GM18519 (cell line): Measurements from ENCODE around the gene EPM2A.
"Not testable (repeated sequence)": the region's sequence is repeated elsewhere in the genome, so short reads cannot be mapped to it uniquely, and the experiment has no call there.

ENCODE experiments used
- ATAC-seq: cut with Tn5 transposase; IDR thresholded peaks from one replicate; pipeline ENCODE4 v1.9.1; 2021; ENCODE audit warnings: mild to moderate bottlenecking, moderate library complexity; ENCODE audit not compliant: unreplicated experiment, low FRiP score

Gene EPM2A

GRCh38 chr6:145735356-145736165 lies at the start of gene EPM2A:
Gene EPM2A, minus strand, starts transcription at chr6:145735520. Its CDS starts 22 bp downstream, at chr6:145735498.
- ATAC-seq: peak; percentile 81

DNA sequence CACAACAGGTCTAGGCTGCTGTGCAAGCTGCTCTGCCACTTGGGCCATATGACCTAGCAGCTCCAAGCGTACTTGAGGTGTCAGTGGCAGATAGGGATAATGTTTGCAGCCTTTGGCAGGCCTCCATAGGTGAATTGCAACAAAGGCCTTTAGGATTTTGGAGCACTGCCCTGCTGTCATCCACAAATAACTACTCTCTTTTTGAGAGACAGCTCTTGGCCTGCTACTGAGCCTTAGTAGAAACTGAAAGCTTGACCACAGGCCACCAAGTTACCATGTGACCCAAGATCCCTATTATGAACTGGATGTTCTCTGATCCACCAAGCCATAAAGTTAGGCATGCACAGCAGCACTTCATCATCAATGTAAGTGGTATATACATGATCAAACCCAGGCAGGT lies 49.4 kb upstream of the EPM2A start:
- peak; percentile 47 for ATAC-seq

DNA sequence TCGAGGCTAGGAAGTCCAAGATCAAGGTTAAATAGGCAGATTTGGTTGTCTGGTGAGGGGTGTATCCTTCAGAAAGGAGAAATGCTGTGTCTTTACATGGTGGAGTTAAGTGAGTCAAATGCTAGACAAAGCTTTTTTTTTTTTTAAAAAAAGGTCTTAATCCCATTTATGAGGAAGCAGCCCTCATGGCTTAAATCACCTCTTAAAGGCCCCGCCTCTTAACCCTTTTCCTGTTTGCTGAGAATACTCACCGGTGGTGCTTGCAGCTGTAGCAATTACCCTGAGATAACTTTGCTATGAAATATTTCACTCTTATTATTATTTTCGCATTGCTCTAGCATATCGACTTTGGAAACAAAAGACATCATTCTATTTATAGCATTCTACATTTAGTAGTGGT lies 48.5 kb upstream of the EPM2A start:
- no peak for ATAC-seq

DNA sequence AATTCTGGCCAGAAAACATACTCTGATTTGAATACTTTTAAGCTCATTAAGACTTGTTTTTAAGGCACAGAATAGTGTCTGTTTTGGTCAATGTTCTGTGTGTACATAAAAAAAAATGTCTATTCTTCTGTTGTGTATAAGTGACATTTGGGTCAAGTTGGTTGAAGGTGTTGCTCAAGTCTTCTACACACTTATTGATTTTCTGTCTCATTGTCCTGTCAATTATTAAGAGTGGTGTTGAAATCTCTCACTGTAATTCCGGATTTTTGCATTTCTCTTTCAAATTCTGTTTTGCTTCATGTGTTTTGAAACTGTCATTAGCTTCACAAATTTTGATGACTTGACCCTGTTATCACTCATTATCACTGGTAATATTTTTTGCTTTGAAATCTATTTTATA lies 37.5 kb upstream of the EPM2A start:
- ATAC-seq: no peak

DNA sequence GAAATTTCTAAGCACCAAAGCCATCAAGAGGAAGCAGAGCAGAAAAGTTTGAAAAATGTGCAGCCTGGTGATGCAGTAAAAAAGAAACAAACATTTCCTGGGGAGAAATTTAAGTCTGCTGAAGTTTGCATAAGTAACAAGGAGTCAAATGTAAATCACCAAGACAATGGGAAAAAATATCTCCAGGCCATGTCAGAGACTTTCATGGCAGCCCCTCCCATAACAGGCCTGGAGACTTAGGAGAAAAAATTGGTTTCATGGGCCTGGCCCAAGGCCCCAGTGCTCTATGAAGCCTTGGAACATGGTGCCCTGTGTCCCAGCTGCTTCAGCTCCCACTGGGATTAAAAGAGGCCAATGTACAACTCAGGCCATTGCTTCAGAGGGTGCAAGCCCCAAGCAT lies 30.1 kb upstream of the EPM2A start:
- ATAC-seq: no peak

DNA sequence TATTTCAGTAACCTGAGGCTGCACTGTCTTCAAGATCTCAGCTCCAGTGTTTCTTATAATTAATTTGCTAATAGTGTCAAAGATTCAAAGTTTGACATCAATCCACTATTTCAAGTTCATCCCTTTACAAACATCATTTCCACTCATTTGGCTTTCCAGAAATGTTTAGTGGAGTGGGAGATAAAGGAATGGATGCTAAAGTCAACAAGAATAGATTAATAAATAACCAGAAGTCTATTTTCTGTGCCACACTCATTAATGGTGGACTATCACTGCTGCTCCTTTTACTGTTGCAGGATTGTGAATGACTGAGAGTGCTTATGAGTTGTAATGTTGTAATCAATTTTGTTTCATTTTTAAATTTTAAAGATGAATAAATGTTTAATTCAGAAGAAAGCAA lies 28.4 kb upstream of the EPM2A start:
- ATAC-seq: no peak

DNA sequence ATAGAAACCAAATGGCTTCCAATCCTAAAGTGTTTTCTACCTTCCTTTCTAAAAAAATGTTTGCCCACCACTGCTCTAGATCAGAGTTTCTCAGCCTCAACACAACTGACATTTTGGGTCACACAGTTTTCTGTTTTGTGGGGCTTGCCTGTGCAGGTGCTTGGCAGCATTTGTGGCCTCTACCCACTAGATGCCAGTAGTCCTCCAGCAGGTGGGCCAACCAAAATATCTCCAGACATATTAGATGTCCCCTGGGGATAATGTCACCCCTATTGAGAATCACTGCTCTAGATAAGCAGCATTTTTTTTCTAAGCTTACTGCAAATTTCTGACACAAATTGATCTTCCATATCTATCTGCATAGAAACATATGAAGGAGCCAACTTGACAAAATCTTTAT lies 26.3 kb upstream of the EPM2A start:
- peak; percentile 52 for ATAC-seq

DNA sequence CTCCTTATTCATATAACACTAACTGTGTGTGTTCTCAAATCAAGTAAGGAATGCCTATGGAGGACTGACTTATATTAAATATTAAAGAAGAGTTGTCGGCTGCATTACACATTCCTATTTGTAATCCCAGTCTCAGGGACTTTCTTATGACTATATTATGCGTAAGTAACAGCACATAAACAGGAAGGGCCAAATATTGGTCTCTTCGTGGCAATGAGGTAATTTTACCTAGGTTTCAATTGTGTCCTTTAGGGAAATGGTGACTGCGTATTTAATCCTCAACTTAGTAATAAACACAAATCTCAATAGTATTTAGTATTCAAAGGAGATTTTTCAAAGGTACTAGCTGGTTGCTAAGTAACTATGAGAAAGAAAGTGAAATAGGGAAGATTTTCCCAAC lies 22.8 kb upstream of the EPM2A start:
- no peak for ATAC-seq

DNA sequence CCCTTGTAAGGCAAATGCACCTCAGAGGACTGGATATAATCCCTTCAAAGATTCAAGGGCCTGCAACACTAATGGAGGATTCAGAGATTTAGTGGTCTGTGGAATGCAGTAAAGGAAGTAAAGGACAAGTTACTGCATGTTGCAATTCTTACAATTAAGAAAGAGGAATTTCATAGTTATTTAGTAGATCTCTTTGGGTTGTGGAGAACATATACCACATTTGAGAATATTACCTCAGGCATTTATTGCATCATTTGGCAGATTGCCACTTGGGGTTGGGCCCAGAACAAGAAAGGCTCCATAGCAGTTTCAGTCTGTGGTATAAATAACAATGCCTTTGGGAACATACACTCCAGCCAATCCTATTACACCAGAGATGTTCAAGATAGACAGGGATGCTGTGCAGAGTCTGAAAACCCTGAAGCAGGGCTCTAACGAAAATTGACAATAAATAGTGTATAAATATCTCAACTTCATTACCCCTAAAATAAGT lies 20.9 kb upstream of the EPM2A start:
- ATAC-seq: no peak

DNA sequence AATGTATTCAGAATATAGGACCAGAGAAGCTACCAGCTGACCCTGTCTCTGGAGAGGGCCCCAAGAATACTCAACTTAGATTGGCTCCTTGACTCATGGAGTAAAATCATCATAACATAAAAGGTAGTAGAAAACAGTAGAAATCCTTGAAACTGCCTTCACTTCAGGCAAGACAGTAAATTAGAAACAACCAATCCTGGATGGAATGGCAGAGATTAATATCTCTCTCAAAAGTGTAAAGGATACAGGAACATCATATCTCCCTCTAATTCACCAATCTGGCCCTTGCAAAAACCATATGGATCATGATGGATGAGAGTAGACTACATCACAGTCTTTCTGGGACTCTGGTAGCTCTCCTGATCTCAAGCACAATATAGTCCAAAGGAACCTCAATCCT lies 20.4 kb upstream of the EPM2A start:
- no peak for ATAC-seq

GRCh38 chr6:145752638-145753037 lies 17.3 kb upstream of the EPM2A start:
- no peak for ATAC-seq

DNA sequence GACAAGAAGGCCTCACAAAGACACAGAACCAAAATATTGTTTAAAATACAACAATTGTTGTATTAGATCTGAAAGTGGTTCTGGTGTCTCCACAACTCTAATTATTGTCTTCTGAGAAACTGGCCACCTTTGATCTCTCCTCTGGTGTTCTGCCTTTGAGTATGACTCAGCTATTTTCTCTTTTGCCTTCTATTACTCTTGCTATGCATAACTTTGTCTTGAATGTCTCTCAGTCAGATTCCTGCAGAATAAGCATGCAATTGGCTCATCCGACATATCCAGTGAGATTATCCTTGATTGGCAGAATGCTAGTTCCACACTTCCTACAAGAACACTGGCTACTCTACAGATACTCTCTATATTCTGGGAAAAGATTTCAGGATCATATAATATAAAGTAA lies 14.3 kb upstream of the EPM2A start:
- ATAC-seq: peak; percentile 91

GRCh38 chr6:145745861-145746260 lies 10.5 kb upstream of the EPM2A start:
- no peak for ATAC-seq

- no peak for ATAC-seq
Measured at GRCh38 chr6:145744619-145745018, 9.3 kb upstream of the EPM2A start.

DNA sequence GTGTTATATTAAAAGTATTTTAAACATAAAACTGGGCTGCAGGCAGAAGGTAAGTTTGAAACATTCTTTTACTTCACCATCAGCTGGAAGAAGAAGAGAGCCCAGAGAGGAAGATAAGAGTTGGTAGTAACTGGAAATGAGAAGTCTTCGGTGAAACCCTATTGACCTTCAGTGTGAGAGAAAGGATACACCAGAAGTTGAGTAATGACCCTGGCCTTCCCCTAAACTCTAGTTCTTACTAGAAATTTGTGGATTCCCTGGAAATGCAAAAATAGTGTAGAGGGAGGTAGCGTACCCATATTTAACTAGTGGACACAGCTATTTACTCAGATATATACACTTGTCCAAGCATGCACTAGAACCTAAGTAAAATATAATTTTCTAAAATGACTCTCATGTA lies 8.0 kb upstream of the EPM2A start:
- ATAC-seq: no peak

DNA sequence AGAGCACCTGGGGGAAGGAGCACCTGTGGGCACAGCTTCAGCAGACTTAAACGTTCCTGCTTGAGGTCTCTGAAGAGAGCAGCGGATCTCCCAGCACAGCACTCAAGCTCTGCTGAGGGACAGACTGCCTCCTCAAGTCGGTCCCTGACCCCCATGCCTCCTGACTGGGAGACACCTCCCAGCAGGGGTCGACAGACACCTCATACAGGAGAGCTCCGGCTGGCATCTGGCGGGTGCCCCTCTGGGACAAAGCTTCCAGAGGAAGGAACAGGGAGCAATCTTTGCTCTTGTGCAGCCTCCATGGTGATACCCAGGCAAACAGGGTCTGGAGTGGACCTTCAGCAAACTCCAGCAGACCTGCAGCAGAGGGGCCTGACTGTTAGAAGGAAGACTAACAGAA lies 7.2 kb upstream of the EPM2A start:
- ATAC-seq: not testable (repeated sequence)

GRCh38 chr6:145739685-145740084 lies 4.4 kb upstream of the EPM2A start:
- not testable (repeated sequence) for ATAC-seq

DNA sequence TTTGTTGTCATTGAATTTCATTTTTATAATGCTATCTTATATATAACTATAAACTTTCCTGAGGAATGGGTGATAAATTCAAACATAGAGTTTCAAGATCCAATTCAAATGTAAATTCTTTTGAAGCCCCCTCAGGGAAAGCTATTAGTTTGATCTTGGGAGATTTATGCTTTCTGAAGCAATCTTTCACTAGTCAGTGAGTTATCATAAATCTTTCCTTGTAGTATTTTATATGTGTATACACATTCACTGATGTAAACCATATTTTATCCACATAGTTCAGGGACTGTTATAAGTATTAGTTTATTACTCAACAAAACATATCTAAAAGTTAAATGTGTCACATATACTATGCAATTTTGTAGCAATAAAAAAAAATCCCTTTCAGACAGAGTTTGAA lies 2.9 kb upstream of the EPM2A start:
- ATAC-seq: no peak

- no peak for ATAC-seq
Measured at GRCh38 chr6:145736661-145737144, 1.4 kb upstream of the EPM2A start.

- peak; percentile 47 for ATAC-seq
Measured at GRCh38 chr6:145734486-145735355, 599 bp downstream of the EPM2A start.

DNA sequence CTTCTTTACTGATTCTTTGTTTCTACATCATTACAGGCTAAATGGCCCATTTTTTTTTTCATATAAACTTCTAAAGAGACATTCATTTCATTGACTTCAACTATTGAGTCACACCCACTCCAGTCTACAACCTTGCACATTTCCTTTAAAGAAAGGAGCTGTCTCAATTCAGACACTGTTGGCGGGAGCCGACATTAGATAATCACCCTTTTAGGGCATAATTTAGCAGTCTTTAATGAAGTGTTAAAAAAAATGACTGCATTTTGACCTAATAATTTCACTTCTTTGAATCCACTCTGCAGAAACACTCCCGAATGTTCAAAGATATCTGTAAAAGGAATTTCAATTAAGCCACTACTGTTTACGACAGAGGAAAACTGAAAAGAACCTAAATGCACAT lies 1.5 kb downstream of the EPM2A start:
- no peak for ATAC-seq
